Mesenchymal stem cell (in vitro differentiated cells and primary cell): Measurements from ENCODE around the gene RNF145.

Experiments used
- DNase-seq: peaks from one replicate; pipeline ENCODE4 v3.0.0-alpha.2; 2013
- H2AFZ ChIP-seq: one replicate; pipeline ENCODE4 v1.6.1; 2013; ENCODE audit warnings: low read depth, mild to moderate bottlenecking, control low read depth, inconsistent platforms, low read length, moderate library complexity
- H2AK5ac ChIP-seq: 2 replicates; pipeline ENCODE4 v1.6.1; 2013; ENCODE audit warnings: low read length, moderate library complexity, mild to moderate bottlenecking, inconsistent platforms; ENCODE audit not compliant: severe bottlenecking
- H2BK120ac ChIP-seq: one replicate; pipeline ENCODE4 v1.6.1; 2013; ENCODE audit warnings: low read depth, mild to moderate bottlenecking, inconsistent platforms, low read length, moderate library complexity
- H2BK12ac ChIP-seq, 2 experiments: one replicate each; pipeline ENCODE4 v1.6.1; 2013; ENCODE audit warnings: inconsistent platforms in 2 of 2, low read length in 2 of 2, mild to moderate bottlenecking in 2 of 2, moderate library complexity in 2 of 2, control low read depth in 1 of 2
- H2BK15ac ChIP-seq: one replicate; pipeline ENCODE4 v1.6.1; 2013; ENCODE audit warnings: mild to moderate bottlenecking, low read depth, inconsistent platforms; ENCODE audit not compliant: poor library complexity, severe bottlenecking
- H2BK5ac ChIP-seq: 2 replicates; pipeline ENCODE4 v1.6.1; 2013; ENCODE audit warnings: low read depth, mild to moderate bottlenecking, low read length, control low read depth, inconsistent platforms; ENCODE audit not compliant: poor library complexity, severe bottlenecking
- H3K14ac ChIP-seq, 2 experiments: one replicate each; pipeline ENCODE4 v1.6.1; 2013; ENCODE audit warnings: inconsistent platforms in 2 of 2, low read length in 2 of 2, control low read depth in 1 of 2, mild to moderate bottlenecking in 1 of 2, moderate library complexity in 1 of 2
- H3K18ac ChIP-seq, 2 experiments: one replicate each; pipeline ENCODE4 v1.6.1; 2013; ENCODE audit warnings: inconsistent platforms in 2 of 2, low read length in 2 of 2, control low read depth in 1 of 2, low read depth in 1 of 2, mild to moderate bottlenecking in 1 of 2
- H3K23ac ChIP-seq, 2 experiments: one replicate each; pipeline ENCODE4 v1.6.1; 2013; ENCODE audit warnings: inconsistent platforms in 2 of 2, low read length in 2 of 2, mild to moderate bottlenecking in 2 of 2, moderate library complexity in 2 of 2, control low read depth in 1 of 2
- H3K27ac ChIP-seq: 2 replicates; pipeline ENCODE4 v1.5.1; 2013; ENCODE audit warnings: mild to moderate bottlenecking, moderate library complexity, low read length, control low read depth, inconsistent platforms; ENCODE audit not compliant: poor library complexity, severe bottlenecking
- H3K27me3 ChIP-seq, 2 experiments: 2 replicates each; pipeline versions ENCODE4 v1.6.1 to v1.7.0; 2013; ENCODE audit warnings: low read length in 2 of 2, mild to moderate bottlenecking in 2 of 2, moderate library complexity in 2 of 2, control low read depth in 1 of 2, inconsistent platforms in 1 of 2; ENCODE audit not compliant: control insufficient read depth in 1 of 2, insufficient read depth in 1 of 2
- H3K36me3 ChIP-seq, 2 experiments: 2 replicates each; pipeline versions ENCODE4 v1.6.1 to v1.7.0; 2013; ENCODE audit warnings: low read length in 2 of 2, control low read depth in 1 of 2, inconsistent platforms in 1 of 2, low read depth in 1 of 2, mild to moderate bottlenecking in 1 of 2; ENCODE audit not compliant: insufficient read depth in 2 of 2, control insufficient read depth in 1 of 2
- H3K4ac ChIP-seq, 2 experiments: one replicate each; pipeline ENCODE4 v1.6.1; 2013; ENCODE audit warnings: inconsistent platforms in 2 of 2, low read length in 2 of 2, mild to moderate bottlenecking in 2 of 2, moderate library complexity in 2 of 2, control low read depth in 1 of 2, low read depth in 1 of 2
- H3K4me1 ChIP-seq: 2 replicates; pipeline ENCODE4 v1.6.1; 2013; ENCODE audit warnings: low read depth, low read length, control low read depth; ENCODE audit not compliant: control insufficient read depth, insufficient read depth
- H3K4me2 ChIP-seq: 2 replicates; pipeline ENCODE4 v1.6.1; 2013; ENCODE audit warnings: low read length, mild to moderate bottlenecking, inconsistent platforms; ENCODE audit not compliant: poor library complexity, severe bottlenecking
- H3K4me3 ChIP-seq, 2 experiments: 2 replicates each; pipeline versions ENCODE4 v1.5.1 to v1.7.0; 2013; ENCODE audit warnings: low read length in 2 of 2, mild to moderate bottlenecking in 2 of 2, control low read depth in 1 of 2, low read depth in 1 of 2; ENCODE audit not compliant: insufficient read depth in 1 of 2
- H3K79me1 ChIP-seq: replicated peaks from 2 replicates; pipeline ENCODE4 v1.6.1; 2013; ENCODE audit warnings: mild to moderate bottlenecking, control low read depth, low read length, inconsistent platforms; ENCODE audit not compliant: poor library complexity, severe bottlenecking
- H3K9ac ChIP-seq: 2 replicates; pipeline ENCODE4 v1.7.0; 2013; ENCODE audit warnings: mild to moderate bottlenecking, low read length, moderate library complexity
- H3K9me3 ChIP-seq: 2 replicates; pipeline ENCODE4 v1.7.0; 2013; ENCODE audit warnings: mild to moderate bottlenecking, low read length; ENCODE audit not compliant: control insufficient read depth
- H4K8ac ChIP-seq: one replicate; pipeline ENCODE4 v1.6.1; 2013; ENCODE audit warnings: inconsistent platforms, mild to moderate bottlenecking, low read length, moderate library complexity
- H4K91ac ChIP-seq: one replicate; pipeline ENCODE4 v1.6.1; 2013; ENCODE audit warnings: mild to moderate bottlenecking, low read length, inconsistent platforms
- WGBS: methylation state at CpG from one replicate; pipeline ENCODE4 v1.1.7; 2013; ENCODE audit warnings: mixed read lengths; 5-methylcytosine and 5-hydroxymethylcytosine counted together

RNF145 gene

DNA sequence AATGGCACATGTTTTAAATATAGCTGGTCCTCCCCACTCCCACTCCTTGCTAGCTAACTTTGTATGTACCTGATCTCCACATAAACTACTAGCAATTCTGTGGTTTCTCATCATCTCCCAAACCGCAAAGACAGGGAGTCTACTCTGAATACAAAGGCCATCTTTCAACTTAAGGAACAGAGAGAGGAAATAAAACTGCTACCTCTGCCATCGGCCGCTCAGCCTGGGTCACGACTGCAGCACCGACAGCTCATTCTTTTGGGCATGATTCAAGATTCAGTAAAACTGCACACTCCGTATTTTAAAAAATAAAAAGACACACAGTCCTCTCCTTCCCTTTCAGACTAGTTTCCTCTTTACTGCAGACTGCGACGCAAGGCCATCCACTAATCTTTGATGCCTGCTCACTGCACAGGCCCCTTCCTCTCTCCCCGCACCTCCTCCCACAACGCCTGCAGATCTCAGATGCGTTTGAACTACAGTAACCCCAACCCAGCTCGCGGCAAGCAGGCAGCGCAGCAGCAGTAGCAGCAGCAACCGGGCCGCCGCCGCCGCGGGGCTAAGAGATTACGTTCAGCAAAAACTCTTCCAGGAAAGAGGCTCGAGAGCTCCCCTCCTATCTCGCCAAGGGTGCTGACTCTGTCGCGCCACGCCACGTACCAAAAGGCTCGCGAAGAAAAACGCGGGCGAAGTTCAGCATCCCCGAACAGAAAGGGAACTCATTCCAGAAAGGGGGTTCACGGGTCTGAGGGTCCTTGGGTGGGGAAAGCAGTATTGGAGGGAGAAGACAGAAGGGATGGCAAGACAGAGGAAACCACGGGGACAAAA, 1.5 kb downstream of the RNF145 start:
- no peak overlapping the region for H2AFZ ChIP-seq
- peak overlapping the region; percentile 95 to 97 for H3K18ac ChIP-seq
- peak overlapping the region in 1 of 2 experiments; percentile 71 for H2BK12ac ChIP-seq
- H3K4me2 ChIP-seq, result peak overlapping the region; percentile 91
- H3K36me3 ChIP-seq, result peaks cover 0 to 5% of the 10 kb centered on the region in 2 experiments
- no peak overlapping the region for H2AK5ac ChIP-seq
- DNase-seq, result peak; percentile 83
- H3K4me3 ChIP-seq, result peak overlapping the region; percentile 96 to 98
- H3K4me1 ChIP-seq, result peaks cover 6% of the 10 kb centered on the region
- peak overlapping the region; percentile 78 for H4K8ac ChIP-seq
- no peak overlapping the region for H4K91ac ChIP-seq
- H3K27ac ChIP-seq, result peak overlapping the region; percentile 64
- H2BK15ac ChIP-seq, result peak overlapping the region; percentile 62
- peak overlapping the region; percentile 22 for H2BK5ac ChIP-seq
- H3K14ac ChIP-seq, result peak overlapping the region in 1 of 2 experiments; percentile 87
- H3K4ac ChIP-seq, result peak overlapping the region; percentile 85 to 93
- no peaks in the 10 kb centered on the region for H3K79me1 ChIP-seq
- WGBS, result under 1% methylated on average over 35 of the region's 35 CpGs
- no peaks in the 10 kb centered on the region for H3K9me3 ChIP-seq
- H2BK120ac ChIP-seq, result peak overlapping the region; percentile 45
- no peaks in the 10 kb centered on the region for H3K27me3 ChIP-seq
- H3K23ac ChIP-seq, result peak overlapping the region in 1 of 2 experiments; percentile 77
- peak overlapping the region; percentile 99 for H3K9ac ChIP-seq

- H3K27me3 ChIP-seq, result no peaks in the 10 kb centered on the region
- H3K9me3 ChIP-seq, result no peaks in the 10 kb centered on the region
- no peak overlapping the region for H2BK5ac ChIP-seq
- no peak overlapping the region for H2BK120ac ChIP-seq
- no peak overlapping the region for H2BK15ac ChIP-seq
- H4K8ac ChIP-seq, result no peak overlapping the region
- no peak overlapping the region for H3K23ac ChIP-seq
- peak overlapping the region; percentile 91 for H3K4me2 ChIP-seq
- H3K9ac ChIP-seq, result peak overlapping the region; percentile 99
- DNase-seq, result no peak
- no peak overlapping the region for H3K14ac ChIP-seq
- H4K91ac ChIP-seq, result no peak overlapping the region
- no peak overlapping the region for H3K18ac ChIP-seq
- WGBS, result 29% methylated on average over 4 of the region's 5 CpGs
- no peaks in the 10 kb centered on the region for H3K79me1 ChIP-seq
- H2AK5ac ChIP-seq, result no peak overlapping the region
- H3K4me3 ChIP-seq, result peak overlapping the region in 1 of 2 experiments; percentile 96
- peaks cover 0 to 7% of the 10 kb centered on the region in 2 experiments for H3K36me3 ChIP-seq
- H3K4ac ChIP-seq, result no peak overlapping the region
- no peak overlapping the region for H2AFZ ChIP-seq
- peaks cover 6% of the 10 kb centered on the region for H3K4me1 ChIP-seq
- H2BK12ac ChIP-seq, result no peak overlapping the region
- peak overlapping the region; percentile 64 for H3K27ac ChIP-seq
These were observed 2.1 kb downstream of the RNF145 start for GRCh38 chr5:159207222-159207685.

DNA sequence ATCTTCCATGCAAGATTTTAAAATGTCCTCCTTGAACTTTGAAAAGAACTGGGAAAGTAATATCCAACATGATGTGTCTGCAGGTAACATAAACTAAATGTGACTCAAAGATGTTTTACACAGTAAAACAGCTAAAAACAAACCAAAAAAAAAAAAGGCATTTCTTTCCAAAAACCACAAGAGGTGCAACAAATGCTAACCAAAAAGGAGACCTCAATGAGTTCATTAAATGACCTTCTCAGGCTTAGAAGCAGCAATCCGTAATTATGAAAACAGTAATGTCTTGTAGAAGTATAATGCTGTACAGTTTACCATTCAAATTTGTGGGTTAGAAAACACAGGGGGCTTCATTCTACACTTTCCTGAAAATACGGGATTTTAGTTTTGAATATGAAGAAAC, 2.5 kb downstream of the RNF145 start:
- no peak overlapping the region for H3K23ac ChIP-seq
- H2BK5ac ChIP-seq, result no peak overlapping the region
- no peak overlapping the region for H3K14ac ChIP-seq
- DNase-seq, result no peak
- no peak overlapping the region for H4K8ac ChIP-seq
- H3K9me3 ChIP-seq, result no peaks in the 10 kb centered on the region
- no peak overlapping the region for H3K27ac ChIP-seq
- no peak overlapping the region for H3K4ac ChIP-seq
- no CpG with 5 or more reads among the region's 2 CpGs for WGBS
- peak overlapping the region; percentile 99 for H3K9ac ChIP-seq
- peaks cover 0 to 7% of the 10 kb centered on the region in 2 experiments for H3K36me3 ChIP-seq
- H3K79me1 ChIP-seq, result no peaks in the 10 kb centered on the region
- no peak overlapping the region for H4K91ac ChIP-seq
- peak overlapping the region in 1 of 2 experiments; percentile 96 for H3K4me3 ChIP-seq
- no peak overlapping the region for H3K18ac ChIP-seq
- no peak overlapping the region for H2AK5ac ChIP-seq
- H2AFZ ChIP-seq, result no peak overlapping the region
- peaks cover 6% of the 10 kb centered on the region for H3K4me1 ChIP-seq
- H2BK120ac ChIP-seq, result no peak overlapping the region
- no peaks in the 10 kb centered on the region for H3K27me3 ChIP-seq
- H2BK12ac ChIP-seq, result no peak overlapping the region
- no peak overlapping the region for H2BK15ac ChIP-seq
- peak overlapping the region; percentile 7 for H3K4me2 ChIP-seq

GRCh38 chr5:159206368-159206767, 3.0 kb downstream of the RNF145 start:
- H3K14ac ChIP-seq, result no peak overlapping the region
- no peak overlapping the region for H2BK120ac ChIP-seq
- no peak overlapping the region for H2BK12ac ChIP-seq
- DNase-seq, result no peak
- H2BK5ac ChIP-seq, result no peak overlapping the region
- no peak overlapping the region for H3K27ac ChIP-seq
- peak overlapping the region in 1 of 2 experiments; percentile 96 for H3K4me3 ChIP-seq
- no peak overlapping the region for H3K23ac ChIP-seq
- H2AK5ac ChIP-seq, result no peak overlapping the region
- H3K18ac ChIP-seq, result no peak overlapping the region
- H3K9ac ChIP-seq, result peak overlapping the region; percentile 99
- 45% methylated on average over 2 of the region's 2 CpGs for WGBS
- H3K27me3 ChIP-seq, result no peaks in the 10 kb centered on the region
- no peak overlapping the region for H4K8ac ChIP-seq
- H3K79me1 ChIP-seq, result no peaks in the 10 kb centered on the region
- no peak overlapping the region for H3K4me2 ChIP-seq
- H3K4me1 ChIP-seq, result peaks cover 6% of the 10 kb centered on the region
- H3K36me3 ChIP-seq, result peaks cover 0 to 7% of the 10 kb centered on the region in 2 experiments
- H4K91ac ChIP-seq, result no peak overlapping the region
- H2AFZ ChIP-seq, result no peak overlapping the region
- H3K9me3 ChIP-seq, result no peaks in the 10 kb centered on the region
- no peak overlapping the region for H3K4ac ChIP-seq
- no peak overlapping the region for H2BK15ac ChIP-seq
